Measurements from ENCODE around the gene BACH2.
"Not testable (repeated sequence)": the region's sequence is repeated elsewhere in the genome, so short reads cannot be mapped to it uniquely, and the experiment has no call there.

BACH2 gene

GRCh38 chr6:90087106-90087833, 209.4 kb downstream of the BACH2 start:
- DNase-seq = no peak

- no peak for DNase-seq
These were observed 210.1 kb downstream of the BACH2 start for GRCh38 chr6:90086517-90086916.

DNA sequence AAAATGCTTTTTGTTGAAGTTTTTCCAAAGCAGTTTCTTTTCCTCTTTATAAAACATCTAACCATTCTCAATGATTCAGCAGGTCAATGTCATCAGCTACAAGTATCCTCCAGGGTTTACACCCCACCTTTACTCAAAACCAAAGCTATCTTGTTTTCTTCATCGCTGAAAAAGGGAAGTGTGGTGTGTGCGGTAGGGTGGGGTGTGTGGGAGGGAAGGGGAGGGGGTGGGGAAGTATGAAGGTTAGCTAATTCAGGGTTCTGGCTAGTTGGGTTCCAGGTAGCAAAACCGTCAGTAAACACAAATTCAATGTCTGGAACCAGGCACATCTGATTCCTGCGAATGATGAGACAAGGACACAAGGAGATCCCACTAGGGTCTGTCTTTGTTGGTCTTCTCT, 212.8 kb downstream of the BACH2 start:
- no peak for DNase-seq

DNA sequence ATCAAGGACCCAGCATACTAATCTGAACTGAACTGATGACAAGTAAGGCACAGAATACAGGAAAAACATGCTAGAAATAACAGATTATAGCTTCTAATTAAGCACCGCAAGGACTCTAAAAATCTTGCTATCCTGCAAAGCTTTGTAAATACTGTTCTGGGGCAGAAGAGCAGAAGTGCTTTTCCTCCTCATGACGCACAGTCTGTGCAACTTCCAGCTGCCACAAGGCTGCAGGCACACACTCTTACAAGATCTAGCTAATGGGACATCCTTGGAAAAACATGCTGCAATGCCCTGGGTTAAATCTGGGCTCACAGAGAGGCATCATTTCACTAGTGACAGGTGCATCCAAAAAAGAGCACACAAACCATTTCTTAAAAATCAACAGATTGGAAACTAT, 213.8 kb downstream of the BACH2 start:
- no peak for DNase-seq

- DNase-seq = no peak
These were observed 215.7 kb downstream of the BACH2 start for GRCh38 chr6:90080876-90081481.

DNA sequence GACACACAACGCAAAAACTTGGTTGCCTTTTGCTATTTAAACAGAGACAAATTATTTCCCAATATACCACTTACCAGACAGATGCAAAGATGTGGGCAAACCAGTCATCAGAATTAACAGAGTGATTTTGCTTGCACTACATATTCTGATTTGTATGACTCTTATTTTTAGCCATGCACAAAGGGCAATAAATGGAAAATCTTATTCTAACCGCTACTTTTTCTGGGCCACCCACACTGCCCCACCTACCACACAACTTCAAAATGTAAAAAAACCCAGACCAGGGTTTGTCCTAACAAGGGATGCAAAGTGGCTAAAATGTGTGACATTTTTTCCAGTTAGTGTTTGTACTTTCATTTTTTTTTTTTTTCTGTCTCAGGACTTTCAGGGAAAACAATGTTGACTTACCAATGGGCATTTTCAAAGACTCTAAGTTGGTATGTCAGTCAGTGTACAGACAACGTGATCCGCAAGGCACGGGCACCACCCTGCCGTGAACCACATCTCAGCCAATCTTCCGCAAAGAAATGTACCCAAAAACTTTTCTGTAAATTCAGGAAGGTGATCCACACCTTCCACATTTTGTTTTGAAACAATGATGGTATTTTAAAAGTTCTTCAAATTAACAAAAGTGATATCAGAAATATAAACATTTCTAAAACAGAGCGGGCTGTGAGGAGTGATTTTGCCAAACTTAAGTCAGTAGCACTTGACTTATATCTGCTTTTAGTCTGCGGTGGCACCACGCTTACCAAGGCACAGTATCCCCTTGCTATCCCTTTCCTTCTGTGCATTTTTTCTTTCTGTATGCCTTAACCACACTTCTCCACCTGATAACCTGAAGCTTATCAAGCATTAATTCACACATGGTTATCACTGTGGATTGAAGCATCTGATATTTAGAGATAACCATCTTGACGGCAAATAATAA, 216.8 kb downstream of the BACH2 start:
- DNase-seq = no peak

DNA sequence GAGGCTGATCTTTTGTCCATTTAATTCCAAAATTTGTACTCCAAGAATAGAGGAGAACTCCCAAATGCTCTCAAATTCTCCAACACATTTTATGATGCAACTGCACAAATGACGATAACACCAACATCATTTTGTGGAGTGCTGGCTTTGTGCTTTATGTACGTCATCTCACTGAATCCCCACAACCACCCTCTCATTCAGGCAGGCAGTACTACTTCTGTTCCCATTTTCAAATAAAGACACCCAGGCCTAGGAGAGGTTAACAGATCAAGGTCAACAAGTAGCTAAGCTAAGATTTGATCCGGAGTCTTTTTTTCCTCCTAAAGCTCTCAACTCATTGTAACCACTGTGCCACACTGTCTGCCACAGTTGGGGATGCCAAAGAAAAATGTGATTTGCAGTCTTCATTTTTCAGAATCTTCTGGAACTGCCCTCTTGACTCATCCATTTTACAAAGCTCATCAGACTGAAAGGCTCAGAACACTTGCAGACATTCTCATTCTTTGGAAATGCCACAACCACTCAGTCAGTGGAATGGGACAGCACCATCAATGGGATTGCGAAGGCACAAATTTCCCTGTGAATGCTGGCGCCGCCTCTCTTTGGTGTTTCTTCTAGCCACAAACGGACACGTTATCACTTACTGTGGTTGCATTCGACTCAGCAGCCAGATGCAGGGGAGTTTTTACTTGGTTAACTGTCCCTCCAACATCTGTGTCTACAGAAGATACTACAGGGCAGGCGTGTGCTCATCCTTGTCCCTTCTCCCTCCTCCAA, 217.9 kb downstream of the BACH2 start:
- no peak for DNase-seq

- no peak for DNase-seq
These were observed 219.9 kb downstream of the BACH2 start for GRCh38 chr6:90076511-90077415.

- no peak for DNase-seq
These were observed 222.3 kb downstream of the BACH2 start for GRCh38 chr6:90074161-90074850.

DNA sequence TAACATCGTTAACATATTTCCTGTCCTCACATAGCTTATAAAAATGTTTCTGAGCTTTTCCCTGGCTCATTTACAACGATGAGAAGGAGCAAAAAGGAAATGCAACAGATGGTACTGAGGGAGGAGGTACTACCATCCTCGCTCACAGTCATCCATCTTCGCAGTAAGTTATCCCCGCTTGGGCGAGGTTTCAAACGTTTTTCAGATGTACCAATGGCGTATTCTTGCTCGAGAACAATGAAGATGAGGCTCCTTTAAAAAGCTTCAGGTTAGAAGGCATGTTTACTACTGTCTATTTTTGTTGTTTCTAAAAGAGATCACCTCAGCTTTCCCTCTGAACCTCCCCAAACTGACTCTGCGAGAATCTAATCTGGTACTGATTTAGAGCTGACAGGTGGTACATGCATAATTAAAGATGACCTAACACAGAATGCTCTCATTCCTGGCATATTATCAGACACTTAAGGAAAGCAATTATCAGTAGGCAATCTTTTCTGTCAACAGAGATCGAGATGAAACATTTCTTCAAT, 223.6 kb downstream of the BACH2 start:
- no peak for DNase-seq

DNA sequence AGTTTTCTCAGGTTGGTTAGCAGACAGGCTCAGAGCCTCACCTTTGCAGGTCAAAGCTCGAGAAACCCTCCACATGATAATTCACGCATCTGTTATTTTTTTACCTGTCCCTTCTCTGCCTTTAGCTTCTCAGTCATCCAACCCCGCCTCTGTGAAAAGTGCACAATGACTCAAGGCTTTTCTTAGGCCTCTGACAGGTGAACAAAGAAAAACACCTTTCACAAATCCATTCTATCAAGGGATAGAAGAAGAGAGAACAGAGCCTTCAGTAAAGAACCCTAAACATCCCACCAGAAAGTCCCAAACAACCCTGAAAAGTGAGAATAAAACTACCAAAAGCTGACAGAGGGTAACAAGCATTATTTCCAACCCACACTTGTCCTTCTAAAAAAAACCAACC, 224.1 kb downstream of the BACH2 start:
- no peak for DNase-seq

DNA sequence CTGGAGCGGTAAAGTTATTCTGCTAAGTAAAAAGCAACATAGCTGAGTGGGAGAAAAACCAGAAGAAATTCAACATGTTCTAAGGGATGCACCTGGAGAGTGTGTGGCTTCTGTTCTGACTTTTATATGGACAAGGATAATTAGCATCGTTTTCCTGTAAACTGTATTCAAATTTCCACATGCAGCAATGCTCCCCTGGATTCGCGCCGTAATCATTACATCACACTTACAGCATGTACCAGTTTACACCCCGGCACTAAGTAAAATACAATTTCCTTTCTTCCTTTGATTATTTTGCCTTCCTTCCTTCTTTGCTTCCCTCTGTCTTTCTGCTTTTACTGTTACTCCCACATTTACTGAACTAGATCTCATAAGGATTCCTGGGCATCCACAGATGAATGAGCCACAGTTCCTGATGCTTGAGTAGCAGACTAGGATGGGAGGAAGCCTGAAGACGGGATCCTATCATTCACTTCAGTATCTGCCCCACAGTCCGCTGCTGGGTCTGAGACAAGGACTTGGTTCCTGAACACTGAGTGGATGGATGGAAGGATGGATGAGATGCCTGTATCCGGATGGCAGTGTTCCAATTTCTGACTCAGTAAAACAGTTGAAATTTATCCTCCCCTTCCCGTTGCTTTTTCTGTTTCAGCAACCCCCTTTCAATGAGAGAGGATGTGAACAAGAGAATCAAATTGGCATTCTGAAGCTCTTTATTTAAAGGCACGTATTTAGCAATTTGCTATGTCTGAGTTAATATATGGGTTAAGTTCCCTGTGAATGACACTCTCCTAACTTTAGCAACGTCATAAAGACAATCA, 227.7 kb downstream of the BACH2 start:
- DNase-seq = no peak

GRCh38 chr6:90068264-90068663, 228.4 kb downstream of the BACH2 start:
- DNase-seq = no peak

DNA sequence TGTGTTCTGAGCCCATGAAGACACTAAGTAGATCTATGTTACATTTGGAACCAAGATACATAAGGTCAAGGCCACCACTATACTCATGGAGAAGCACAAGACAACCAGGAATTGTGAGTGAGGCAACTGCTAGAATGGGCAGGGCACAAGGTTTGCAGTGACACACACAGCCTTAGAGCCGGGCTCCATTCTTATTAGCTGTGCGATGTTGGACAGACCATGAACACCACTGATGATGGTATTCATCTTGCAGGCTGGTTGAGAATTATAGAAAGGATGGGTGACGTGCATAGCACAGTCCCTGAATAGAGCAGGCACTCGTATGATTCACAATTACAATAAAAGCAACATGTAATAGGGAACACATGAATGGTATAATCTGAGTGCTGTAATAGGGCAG, 229.9 kb downstream of the BACH2 start:
- DNase-seq = no peak

GRCh38 chr6:90065173-90065572, 231.5 kb downstream of the BACH2 start:
- DNase-seq = no peak

DNA sequence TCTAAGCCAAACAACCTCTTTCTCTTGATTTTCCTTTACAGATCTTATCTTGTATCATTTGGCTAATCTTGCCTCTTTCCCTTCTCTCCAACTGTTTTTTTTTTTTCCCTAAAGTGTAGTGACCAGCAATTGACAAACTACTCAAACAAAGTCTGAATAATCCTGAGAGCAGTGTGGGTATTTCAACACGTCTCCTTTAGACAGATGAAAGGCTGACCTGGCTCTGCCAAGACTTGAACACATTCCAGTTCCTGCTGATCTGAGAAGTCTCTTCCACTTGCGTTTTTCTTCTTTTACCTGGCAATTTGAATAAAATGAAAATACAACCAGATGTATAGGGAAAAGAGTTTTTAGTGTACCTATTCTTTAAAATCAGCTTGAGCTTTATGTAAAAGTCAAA, 234.0 kb downstream of the BACH2 start:
- DNase-seq = no peak

GRCh38 chr6:90062051-90062450, 234.6 kb downstream of the BACH2 start:
- no peak for DNase-seq

GRCh38 chr6:90059178-90059577, 237.5 kb downstream of the BACH2 start:
- DNase-seq = not testable (repeated sequence)

- not testable (repeated sequence) for DNase-seq
These were observed 240.7 kb downstream of the BACH2 start for GRCh38 chr6:90055924-90056323.

GRCh38 chr6:90054193-90054592, 242.4 kb downstream of the BACH2 start:
- not testable (repeated sequence) for DNase-seq
